SU-DHL-6 (cell line): ENCODE measurements around the gene ZNF655.

ENCODE experiments used
- H2AFZ ChIP-seq: fragments of 200-600 bp; sonication (generic); 2 replicates; pipeline ENCODE4 v1.6.1; 2014; ENCODE audit warnings: low read depth, mild to moderate bottlenecking, moderate library complexity, mixed read lengths, antibody characterized with exemption, low read length; ENCODE audit not compliant: severe bottlenecking
- H3F3A ChIP-seq: fragments of 200-600 bp; shearing (Covaris generic); 2 replicates; pipeline ENCODE4 v1.6.0; 2016; ENCODE audit warnings: antibody characterized with exemption, mild to moderate bottlenecking; ENCODE audit not compliant: insufficient read depth
- H3K27ac ChIP-seq: fragments of 200-600 bp; sonication (generic); 2 replicates; pipeline ENCODE4 v1.5.1; 2016; ENCODE audit warnings: low read depth, mild to moderate bottlenecking, low read length, moderate library complexity, mixed read lengths
- H3K27me3 ChIP-seq: fragments of 200-600 bp; sonication (generic), shearing (Covaris generic); 2 replicates; pipeline ENCODE4 v1.6.0; 2014; ENCODE audit warnings: mild to moderate bottlenecking, low read length
- H3K36me3 ChIP-seq: fragments of 200-600 bp; sonication (generic); 2 replicates; pipeline ENCODE4 v1.6.1; 2014; ENCODE audit warnings: mild to moderate bottlenecking, low read length, mixed read lengths
- H3K4me2 ChIP-seq: fragments of 300-600, 200-600 bp; shearing (Covaris generic), sonication (generic); 2 replicates; pipeline ENCODE4 v1.6.0; 2014; ENCODE audit warnings: low read length, low read depth, mild to moderate bottlenecking; ENCODE audit not compliant: poor library complexity, severe bottlenecking
- H3K4me3 ChIP-seq: fragments of 200-600 bp; sonication (generic); 2 replicates; pipeline ENCODE4 v1.5.1; 2014; ENCODE audit warnings: antibody characterized with exemption, low read length, mild to moderate bottlenecking, mixed read lengths; ENCODE audit not compliant: insufficient read depth, poor library complexity, severe bottlenecking
- H3K79me2 ChIP-seq: fragments of 200-600 bp; sonication (generic); 2 replicates; pipeline ENCODE4 v1.6.1; 2014; ENCODE audit warnings: mild to moderate bottlenecking, low read length, moderate library complexity; ENCODE audit not compliant: insufficient read depth
- H3K9ac ChIP-seq: fragments of 200-600 bp; sonication (generic); 2 replicates; pipeline ENCODE4 v1.7.0; 2014; ENCODE audit warnings: mild to moderate bottlenecking, low read length
- H3K9me2 ChIP-seq: fragments of 200-600 bp; sonication (generic); replicated peaks from 2 replicates; pipeline ENCODE4 v1.6.1; 2014; ENCODE audit warnings: low read length; ENCODE audit not compliant: insufficient read depth
- H3K9me3 ChIP-seq: fragments of 200-600 bp; sonication (generic); 2 replicates; pipeline ENCODE4 v1.6.1; 2014; ENCODE audit warnings: low read length, mixed read lengths; ENCODE audit not compliant: insufficient read depth
- H4K20me1 ChIP-seq: fragments of 200-600 bp; sonication (generic); 2 replicates; pipeline ENCODE4 v1.6.1; 2014; ENCODE audit warnings: low read depth, mild to moderate bottlenecking, antibody characterized with exemption, low read length, moderate library complexity, mixed read lengths
- EZH2phosphoT487 ChIP-seq: fragments of 200-600 bp; sonication (generic), shearing (Covaris generic); conservative IDR thresholded peaks from 2 replicates; pipeline ENCODE4 v1.6.1; 2018; ENCODE audit warnings: mild to moderate bottlenecking, antibody characterized with exemption, low read length, moderate library complexity, mixed read lengths
- TF ChIP-seq, protein P1 (sequence below): fragments of 200-600 bp; sonication (generic); IDR thresholded peaks from one replicate; pipeline ENCODE4 v1.5.1; 2017; ENCODE audit warnings: antibody characterized with exemption, mild to moderate bottlenecking, low read length, moderate library complexity; ENCODE audit not compliant: insufficient read depth, poor library complexity, severe bottlenecking

The ZNF655 gene

DNA sequence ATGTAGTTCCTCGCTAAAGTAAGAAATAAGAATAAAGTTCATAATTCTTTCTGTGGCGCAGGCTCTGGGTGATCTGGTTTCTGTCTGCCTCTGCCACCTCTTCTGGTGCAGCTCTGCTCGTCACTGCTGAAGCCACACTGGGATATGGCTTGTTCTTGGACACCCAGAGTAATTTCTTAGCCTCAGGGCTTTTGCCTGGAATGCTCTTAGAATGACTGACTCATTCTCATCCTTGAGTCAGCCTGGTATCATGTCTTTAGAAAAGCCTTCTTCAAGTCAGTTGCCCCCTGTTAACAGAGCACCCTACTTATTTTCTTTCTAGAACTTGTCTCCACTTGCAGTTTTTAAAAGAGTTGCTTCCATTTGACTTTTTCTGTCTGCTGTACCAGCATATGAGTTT lies 60.3 kb downstream of the ZNF655 start:
- no peak overlapping the region for H3K4me3 ChIP-seq
- no peak overlapping the region for H2AFZ ChIP-seq
- TF ChIP-seq, protein P1, sequence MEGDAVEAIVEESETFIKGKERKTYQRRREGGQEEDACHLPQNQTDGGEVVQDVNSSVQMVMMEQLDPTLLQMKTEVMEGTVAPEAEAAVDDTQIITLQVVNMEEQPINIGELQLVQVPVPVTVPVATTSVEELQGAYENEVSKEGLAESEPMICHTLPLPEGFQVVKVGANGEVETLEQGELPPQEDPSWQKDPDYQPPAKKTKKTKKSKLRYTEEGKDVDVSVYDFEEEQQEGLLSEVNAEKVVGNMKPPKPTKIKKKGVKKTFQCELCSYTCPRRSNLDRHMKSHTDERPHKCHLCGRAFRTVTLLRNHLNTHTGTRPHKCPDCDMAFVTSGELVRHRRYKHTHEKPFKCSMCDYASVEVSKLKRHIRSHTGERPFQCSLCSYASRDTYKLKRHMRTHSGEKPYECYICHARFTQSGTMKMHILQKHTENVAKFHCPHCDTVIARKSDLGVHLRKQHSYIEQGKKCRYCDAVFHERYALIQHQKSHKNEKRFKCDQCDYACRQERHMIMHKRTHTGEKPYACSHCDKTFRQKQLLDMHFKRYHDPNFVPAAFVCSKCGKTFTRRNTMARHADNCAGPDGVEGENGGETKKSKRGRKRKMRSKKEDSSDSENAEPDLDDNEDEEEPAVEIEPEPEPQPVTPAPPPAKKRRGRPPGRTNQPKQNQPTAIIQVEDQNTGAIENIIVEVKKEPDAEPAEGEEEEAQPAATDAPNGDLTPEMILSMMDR = no peak
- TF ChIP-seq EZH2phosphoT487 = no peak
- no peaks in the 10 kb centered on the region for H3K9me2 ChIP-seq
- H3F3A ChIP-seq = 0 out of 2 replicates have a peak, but pooled peaks cover 10% of the 10 kb centered on the region
- H3K27ac ChIP-seq = no peak overlapping the region
- 0 out of 2 replicates have a peak, but pooled peaks cover 4% of the 10 kb centered on the region for H3K36me3 ChIP-seq
- H3K79me2 ChIP-seq = peaks cover 14% of the 10 kb centered on the region
- no peak overlapping the region for H3K9ac ChIP-seq
- no peaks in the 10 kb centered on the region for H3K9me3 ChIP-seq
- no peak overlapping the region for H3K4me2 ChIP-seq
- no peaks in the 10 kb centered on the region for H3K27me3 ChIP-seq
- H4K20me1 ChIP-seq = no peaks in the 10 kb centered on the region

DNA sequence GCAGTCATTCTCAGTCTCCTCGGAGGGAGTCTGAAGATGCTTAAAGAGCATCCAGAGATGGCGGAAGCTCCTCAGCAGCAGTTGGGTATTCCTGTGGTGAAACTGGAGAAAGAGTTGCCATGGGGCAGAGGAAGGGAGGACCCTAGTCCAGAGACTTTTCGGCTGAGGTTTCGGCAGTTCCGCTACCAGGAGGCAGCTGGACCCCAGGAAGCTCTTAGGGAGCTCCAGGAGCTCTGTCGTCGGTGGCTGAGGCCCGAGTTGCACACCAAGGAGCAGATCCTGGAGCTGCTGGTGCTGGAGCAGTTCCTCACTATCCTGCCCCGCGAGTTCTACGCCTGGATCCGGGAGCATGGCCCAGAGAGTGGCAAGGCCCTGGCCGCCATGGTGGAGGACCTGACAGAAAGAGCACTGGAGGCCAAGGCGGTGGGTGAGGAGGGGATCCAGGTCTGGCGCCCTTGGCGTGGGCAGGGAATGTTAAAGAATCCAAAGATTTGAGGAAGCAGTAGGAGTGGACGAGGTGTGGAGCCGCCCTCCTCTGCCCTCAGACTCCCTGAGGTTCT lies 61.2 kb downstream of the ZNF655 start:
- TF ChIP-seq, protein P1 = no peak
- TF ChIP-seq EZH2phosphoT487 = no peak

DNA sequence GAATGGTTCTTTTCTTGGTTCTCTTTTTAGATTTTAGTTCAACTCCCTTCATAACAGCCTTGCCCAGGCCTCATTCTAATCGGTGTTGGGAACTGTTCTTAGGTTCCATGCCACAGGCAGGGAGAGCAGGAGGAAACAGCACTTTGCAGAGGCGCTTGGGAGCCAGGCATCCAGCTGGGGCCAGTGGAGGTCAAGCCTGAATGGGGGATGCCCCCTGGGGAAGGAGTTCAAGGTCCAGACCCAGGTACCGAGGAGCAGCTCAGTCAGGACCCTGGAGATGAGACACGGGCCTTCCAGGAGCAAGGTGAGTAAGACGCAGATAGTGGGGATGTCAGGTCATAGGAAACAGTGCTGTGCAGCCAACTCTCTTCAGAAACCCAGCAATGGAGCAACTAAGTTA lies 62.8 kb downstream of the ZNF655 start:
- no peaks in the 10 kb centered on the region for H3K9me2 ChIP-seq
- no peaks in the 10 kb centered on the region for H3K27me3 ChIP-seq
- no peaks in the 10 kb centered on the region for H3F3A ChIP-seq
- no peak overlapping the region for H3K9ac ChIP-seq
- no peak overlapping the region for H3K4me2 ChIP-seq
- no peak overlapping the region for H3K4me3 ChIP-seq
- H2AFZ ChIP-seq = no peak overlapping the region
- H3K79me2 ChIP-seq = peaks cover 14% of the 10 kb centered on the region
- 0 out of 2 replicates have a peak, but pooled peaks cover 4% of the 10 kb centered on the region for H3K36me3 ChIP-seq
- no peak overlapping the region for H3K27ac ChIP-seq
- TF ChIP-seq, protein P1 = no peak
- TF ChIP-seq EZH2phosphoT487 = no peak
- no peaks in the 10 kb centered on the region for H4K20me1 ChIP-seq
- H3K9me3 ChIP-seq = no peaks in the 10 kb centered on the region

More for the DNA sequence above, 61.2 kb downstream of the ZNF655 start:
- 0 out of 2 replicates have a peak, but pooled peaks cover 4% of the 10 kb centered on the region for H3K36me3 ChIP-seq
- no peak overlapping the region for H3K4me2 ChIP-seq
- no peak overlapping the region for H3K27ac ChIP-seq
- no peaks in the 10 kb centered on the region for H3K9me3 ChIP-seq
- peaks cover 14% of the 10 kb centered on the region for H3K79me2 ChIP-seq
- no peak overlapping the region for H3K4me3 ChIP-seq
- H3K9me2 ChIP-seq = no peaks in the 10 kb centered on the region
- H2AFZ ChIP-seq = no peak overlapping the region
- no peaks in the 10 kb centered on the region for H4K20me1 ChIP-seq
- 0 out of 2 replicates have a peak, but pooled peaks cover 10% of the 10 kb centered on the region for H3F3A ChIP-seq
- H3K9ac ChIP-seq = no peak overlapping the region
- H3K27me3 ChIP-seq = no peaks in the 10 kb centered on the region
